Epithelial cell of prostate (primary cell): ENCODE results near the gene MYO9A.
"Not testable (repeated sequence)": the region's sequence is repeated elsewhere in the genome, so short reads cannot be mapped to it uniquely, and the experiment has no call there.

ENCODE experiments used
- DNase-seq: peaks from one replicate; pipeline ENCODE4 v3.0.0-alpha.2; 2011; ENCODE audit warnings: low read depth, low spot score
- H3K27ac ChIP-seq: fragments of 450-650 bp; 2 replicates; pipeline ENCODE4 v1.5.1; 2017; ENCODE audit warnings: mild to moderate bottlenecking

The MYO9A gene

GRCh38 chr15:72096796-72097195 lies 21.2 kb downstream of the MYO9A start:
- no peak overlapping the region for H3K27ac ChIP-seq
- DNase-seq = no peak

DNA sequence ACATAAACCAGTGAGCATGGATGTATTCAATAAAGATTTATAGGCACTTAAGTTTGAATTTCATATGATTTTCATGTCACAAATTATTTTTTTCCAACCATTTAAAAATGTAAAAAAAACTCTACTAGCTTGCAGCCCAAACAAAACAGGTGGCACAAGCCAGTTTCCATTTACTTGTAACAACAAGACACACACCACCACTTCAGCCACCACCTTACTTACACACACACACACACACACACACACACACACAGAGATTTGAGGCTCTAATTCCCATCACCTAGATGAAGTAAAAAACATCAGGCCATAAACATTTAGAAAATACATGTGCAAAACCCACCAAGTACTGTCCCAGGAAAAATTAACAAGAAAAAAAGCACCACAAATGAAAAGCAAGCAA lies 25.3 kb downstream of the MYO9A start:
- no peak overlapping the region for H3K27ac ChIP-seq
- DNase-seq = no peak

- no peak overlapping the region for H3K27ac ChIP-seq
- no peak for DNase-seq
Measured at GRCh38 chr15:72092006-72092405, 25.9 kb downstream of the MYO9A start.

DNA sequence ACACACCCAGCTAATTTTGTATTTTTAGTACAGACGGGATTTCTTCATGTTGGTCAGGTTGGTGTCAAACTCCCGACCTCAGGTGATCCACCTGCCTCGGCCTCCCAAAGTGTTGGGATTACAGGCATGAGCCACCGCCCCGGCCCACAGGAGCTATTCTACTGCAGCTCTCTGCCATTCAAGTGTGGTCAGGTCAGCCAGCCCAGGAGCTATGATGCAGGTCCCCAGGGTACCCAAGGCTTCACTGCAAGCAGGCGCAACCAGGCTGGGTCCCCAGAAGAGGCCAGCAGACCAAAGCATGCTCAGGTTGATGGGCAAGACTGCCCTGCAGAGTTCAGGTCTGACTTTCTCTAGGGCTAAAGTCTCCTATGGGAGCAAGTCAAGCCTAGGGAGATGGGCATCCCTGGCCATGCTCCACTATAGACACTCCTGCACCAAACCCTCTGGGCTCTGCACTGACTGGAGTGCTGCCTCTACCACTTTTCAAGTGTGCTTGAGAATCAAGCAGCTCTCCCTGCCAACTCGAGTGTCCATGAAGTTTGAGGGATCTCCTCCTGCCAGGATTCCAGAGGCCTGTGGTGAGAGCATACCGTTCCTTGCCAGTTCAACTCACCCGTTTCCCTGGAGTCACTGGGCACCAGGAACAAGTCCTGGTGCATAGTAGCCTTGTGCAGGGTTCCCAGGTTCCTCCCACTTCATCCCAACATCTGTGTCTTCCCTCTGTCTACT lies 30.9 kb downstream of the MYO9A start:
- no peak for DNase-seq
- no peak overlapping the region for H3K27ac ChIP-seq

GRCh38 chr15:72086010-72086697 lies 31.8 kb downstream of the MYO9A start:
- peak; percentile 2 for DNase-seq
- no peak overlapping the region for H3K27ac ChIP-seq

GRCh38 chr15:72082176-72082575 lies 35.8 kb downstream of the MYO9A start:
- no peak overlapping the region for H3K27ac ChIP-seq
- no peak for DNase-seq

DNA sequence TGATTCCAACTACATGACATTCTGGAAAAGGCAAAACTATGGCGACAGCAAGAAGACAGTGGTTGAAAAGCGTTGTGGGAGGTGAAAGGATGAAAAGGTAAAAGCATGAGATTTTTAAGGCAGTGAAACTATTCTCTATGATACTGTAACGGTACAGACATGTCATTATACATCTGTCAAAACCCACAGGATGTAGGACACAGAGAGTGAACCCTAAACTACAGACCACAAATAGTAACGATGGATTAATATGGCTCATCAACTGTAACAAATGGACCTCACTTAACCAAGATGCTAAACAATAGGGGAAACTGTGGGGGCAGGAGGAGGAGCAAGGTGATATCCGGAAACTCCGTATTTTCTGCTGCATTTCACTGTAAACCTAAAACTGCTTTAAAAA lies 39.1 kb downstream of the MYO9A start:
- no peak overlapping the region for H3K27ac ChIP-seq
- no peak for DNase-seq

DNA sequence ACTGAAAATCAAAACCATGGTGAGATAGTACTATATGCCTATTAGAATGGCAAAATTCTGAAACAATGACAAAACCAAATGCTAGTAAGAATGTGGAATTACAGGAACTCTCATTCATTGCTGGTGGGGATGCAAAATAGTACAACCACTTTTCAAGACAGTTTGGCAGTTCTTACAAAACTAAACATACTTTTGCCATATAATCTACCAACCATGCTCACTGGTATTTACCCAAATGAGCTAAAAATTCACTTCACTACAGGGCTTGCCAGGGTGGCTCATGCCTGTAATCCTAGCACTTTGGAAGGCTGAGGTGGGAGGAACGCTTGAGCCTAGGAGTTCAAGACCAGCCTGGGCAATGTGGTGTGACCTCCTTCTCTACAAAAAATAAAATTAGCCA lies 40.0 kb downstream of the MYO9A start:
- DNase-seq = no peak

DNA sequence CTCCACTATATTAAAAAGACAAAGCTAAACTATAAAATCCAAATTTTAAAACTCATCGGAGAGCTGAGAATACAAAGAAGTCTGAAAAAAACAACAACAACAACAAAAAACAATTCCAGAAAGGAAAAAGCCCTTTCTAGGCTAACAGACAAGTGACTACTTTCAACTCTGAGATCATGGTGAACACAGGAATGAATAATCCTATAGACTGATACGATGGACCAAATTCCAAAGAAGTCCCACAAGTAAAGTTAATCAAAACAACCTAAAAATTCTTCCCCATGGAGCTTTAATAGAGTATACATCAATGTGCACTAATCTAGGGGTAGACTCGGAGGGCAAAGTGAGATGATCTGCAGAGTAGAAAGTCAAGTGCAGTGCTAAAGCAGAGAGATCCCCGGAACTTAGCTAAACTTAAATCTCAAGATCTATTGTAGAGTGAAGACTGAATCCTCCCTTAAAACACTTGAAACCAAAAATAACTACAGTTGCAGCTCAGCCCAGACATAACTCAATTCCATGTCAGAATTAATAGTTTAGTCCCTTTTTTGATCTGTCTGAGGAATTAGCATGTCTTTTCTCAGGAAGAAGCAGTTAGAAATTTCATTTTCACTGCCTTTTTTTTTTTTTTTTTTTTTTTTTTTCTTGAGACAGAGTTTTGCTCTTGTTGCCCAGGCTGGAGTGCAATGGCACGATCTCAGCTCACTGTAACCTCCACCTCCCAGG lies 43.5 kb downstream of the MYO9A start:
- H3K27ac ChIP-seq = no peak overlapping the region
- no peak for DNase-seq

More for the DNA sequence above, 40.0 kb downstream of the MYO9A start:
- H3K27ac ChIP-seq = no peak overlapping the region

GRCh38 chr15:72071448-72071825 lies 46.5 kb downstream of the MYO9A start:
- DNase-seq, H3K27ac ChIP-seq: not testable (repeated sequence)

DNA sequence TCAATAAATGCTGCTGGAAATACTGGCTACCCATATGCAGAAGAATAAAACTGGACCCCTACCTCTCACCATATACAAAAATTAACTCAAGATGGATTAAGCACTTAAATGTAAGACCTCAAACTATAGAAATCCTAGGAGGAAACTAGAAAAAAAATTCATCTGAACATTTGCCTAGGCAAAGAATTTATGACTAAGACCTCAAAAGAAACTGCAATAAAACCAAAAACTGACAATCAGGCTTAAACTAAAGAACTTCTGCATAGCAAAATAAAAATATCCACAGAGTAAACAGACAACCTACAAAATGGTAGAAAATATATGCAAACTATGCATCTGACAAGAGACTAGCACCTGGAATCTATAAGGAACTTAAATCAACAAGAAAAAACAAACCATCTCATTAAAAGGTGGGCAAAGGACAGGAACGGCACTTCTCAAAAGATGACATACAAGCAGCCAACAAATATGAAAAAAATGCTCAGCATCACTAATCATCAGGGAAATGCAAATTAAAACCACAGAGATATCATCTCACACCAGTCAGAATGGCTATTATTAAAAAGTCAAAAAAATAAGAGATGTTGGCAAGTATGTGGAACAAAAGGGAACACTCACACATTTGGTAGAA lies 47.0 kb downstream of the MYO9A start:
- H3K27ac ChIP-seq = no peak overlapping the region
- no peak for DNase-seq

GRCh38 chr15:72068856-72069255 lies 49.1 kb downstream of the MYO9A start:
- no peak overlapping the region for H3K27ac ChIP-seq

GRCh38 chr15:72065801-72066200 lies 52.1 kb downstream of the MYO9A start:
- no peak overlapping the region for H3K27ac ChIP-seq
- DNase-seq = no peak

More at GRCh38 chr15:72068856-72069255, 49.1 kb downstream of the MYO9A start:
- DNase-seq = no peak

DNA sequence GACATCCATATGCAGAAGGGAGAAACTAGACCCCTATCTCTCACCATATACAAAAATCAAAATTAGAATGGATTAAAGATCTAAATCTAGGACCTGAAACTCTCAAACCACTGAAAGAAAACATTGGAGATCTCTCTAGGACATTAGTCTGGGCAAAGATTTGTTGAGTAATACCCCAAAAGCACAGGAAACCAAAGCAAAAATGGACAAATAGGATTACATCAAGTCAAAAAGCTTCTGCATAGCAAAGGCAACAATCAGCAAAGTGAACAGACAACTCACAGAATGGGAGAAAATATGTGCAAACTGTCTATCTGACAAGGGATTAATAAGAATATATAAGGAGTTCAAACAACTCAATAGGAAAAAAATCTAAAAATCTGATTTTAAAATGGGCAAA lies 54.8 kb downstream of the MYO9A start:
- DNase-seq = no peak
- no peak overlapping the region for H3K27ac ChIP-seq

DNA sequence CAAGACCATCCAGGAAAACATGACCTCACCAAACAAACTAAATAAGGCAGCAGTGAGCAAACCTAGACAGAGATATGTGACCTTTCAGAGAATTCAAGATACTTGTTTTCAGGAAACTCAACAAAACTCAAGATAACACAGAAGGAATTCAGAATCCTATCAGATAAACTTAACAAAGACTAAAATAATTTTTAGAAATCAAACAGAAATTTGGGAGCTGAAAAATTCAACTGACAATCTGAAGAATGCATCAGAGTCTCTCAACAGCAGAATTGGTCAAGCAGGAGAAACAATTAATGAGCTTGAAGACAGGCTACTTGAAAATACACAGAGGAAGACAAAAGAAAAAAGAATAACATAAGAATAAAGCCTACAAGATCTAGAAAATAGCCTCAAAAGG lies 55.6 kb downstream of the MYO9A start:
- no peak for DNase-seq
- H3K27ac ChIP-seq = no peak overlapping the region

DNA sequence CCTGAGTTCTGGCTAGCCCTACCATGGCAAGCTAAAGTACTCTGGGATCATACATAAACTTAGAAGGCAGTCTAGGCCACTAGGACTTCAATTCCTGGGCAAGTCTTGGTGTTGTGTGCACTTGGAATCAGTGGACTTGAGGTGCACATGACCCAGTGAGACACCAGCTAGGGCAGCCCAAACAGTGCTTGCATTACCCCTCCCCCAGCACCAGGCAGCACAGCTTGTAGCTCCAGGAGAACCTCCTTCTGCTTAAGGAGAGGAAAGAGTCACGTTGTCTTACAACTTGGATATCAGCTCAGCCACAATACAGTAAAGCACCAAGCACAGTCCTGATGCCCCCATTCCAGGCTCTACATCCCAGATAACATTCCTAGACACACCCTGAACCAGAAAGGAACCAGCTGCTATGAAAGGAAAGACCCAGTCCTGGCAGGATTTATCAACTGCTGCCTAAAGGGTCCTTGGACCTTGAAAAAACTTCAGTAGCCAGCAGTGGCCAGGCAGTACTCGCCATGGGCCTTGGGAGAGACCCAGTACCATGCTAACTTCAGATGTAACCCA lies 57.2 kb downstream of the MYO9A start:
- H3K27ac ChIP-seq = no peak overlapping the region
- DNase-seq = no peak

DNA sequence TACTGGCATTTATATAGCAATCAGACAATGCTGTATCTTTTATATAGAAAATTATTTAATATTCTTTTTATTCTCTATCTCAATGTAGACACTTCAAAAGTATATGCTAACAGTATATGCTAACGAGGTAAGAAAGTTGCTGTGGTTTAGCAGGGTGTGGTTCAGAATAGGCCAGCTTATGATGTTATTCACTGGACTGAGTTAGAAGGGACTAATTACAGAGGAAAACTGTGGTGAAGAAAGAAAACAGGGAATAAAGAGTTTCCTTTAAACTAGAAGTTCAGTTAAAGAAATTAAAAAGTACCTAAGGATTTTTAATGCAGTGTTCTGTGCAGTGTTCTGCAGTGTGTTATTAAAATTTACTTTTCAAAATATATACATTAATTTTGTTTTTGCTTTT lies 59.4 kb downstream of the MYO9A start:
- H3K27ac ChIP-seq = no peak overlapping the region
- DNase-seq = no peak

GRCh38 chr15:72057548-72058091 lies 60.3 kb downstream of the MYO9A start:
- DNase-seq = no peak
- no peak overlapping the region for H3K27ac ChIP-seq

DNA sequence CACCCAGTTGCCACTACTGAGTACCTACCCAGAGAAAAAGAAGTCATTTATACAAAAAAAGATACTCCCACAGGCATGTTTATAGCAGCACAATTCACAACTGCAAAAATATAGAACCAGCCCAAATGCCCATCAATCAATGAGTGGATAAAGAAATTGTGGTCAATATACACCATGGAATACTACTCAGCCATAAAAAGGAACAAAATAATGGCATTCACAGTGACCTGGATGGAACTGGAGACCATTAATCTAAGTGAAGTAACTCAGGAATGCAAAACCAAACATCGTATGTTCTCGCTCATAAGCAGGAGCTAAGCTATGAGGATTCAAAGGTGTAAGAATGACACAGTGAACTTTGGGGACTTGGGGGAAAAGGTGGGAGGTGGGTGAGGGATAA lies 61.7 kb downstream of the MYO9A start:
- not testable (repeated sequence) for H3K27ac ChIP-seq, DNase-seq

- not testable (repeated sequence) for H3K27ac ChIP-seq, DNase-seq
Measured at GRCh38 chr15:72053297-72053696, 64.7 kb downstream of the MYO9A start.
